GM12878 (cell line): ENCODE results near the gene HYAL1.
"Not testable (repeated sequence)": the region's sequence is repeated elsewhere in the genome, so short reads cannot be mapped to it uniquely, and the experiment has no call there.

Experiments used
- GABPA ChIP-seq: IDR thresholded peaks from 2 replicates; pipeline ENCODE4 v1.6.1; 2014; ENCODE audit warnings: antibody characterized with exemption, low read depth, mild to moderate bottlenecking, inconsistent platforms
- HDAC6 ChIP-seq: fragments of 200-600 bp; sonication (generic); IDR thresholded peaks from one replicate; pipeline ENCODE4 v1.8.0; 2017; ENCODE audit warnings: antibody characterized with exemption; ENCODE audit not compliant: unreplicated experiment
- IKZF1 ChIP-seq: fragments of 450-650 bp; conservative IDR thresholded peaks from 2 replicates; pipeline ENCODE4 v1.6.1; 2017; ENCODE audit warnings: antibody characterized with exemption, mild to moderate bottlenecking
- MYC ChIP-seq: IDR thresholded peaks from 2 replicates; pipeline ENCODE4 v1.6.1; 2011; ENCODE audit warnings: mild to moderate bottlenecking, low read length, moderate library complexity, inconsistent platforms; ENCODE audit not compliant: insufficient read depth, insufficient replicate concordance, insufficient read length, severe bottlenecking
- SIN3A ChIP-seq: IDR thresholded peaks from 2 replicates; pipeline ENCODE4 v1.6.1; 2012; ENCODE audit warnings: low read depth, low read length, improper control_type of control experiment
- TF ChIP-seq, protein P1 (sequence below): IDR thresholded peaks from 2 replicates; pipeline ENCODE4 v1.6.1; 2012; ENCODE audit warnings: low read depth, low read length, improper control_type of control experiment

DNA sequence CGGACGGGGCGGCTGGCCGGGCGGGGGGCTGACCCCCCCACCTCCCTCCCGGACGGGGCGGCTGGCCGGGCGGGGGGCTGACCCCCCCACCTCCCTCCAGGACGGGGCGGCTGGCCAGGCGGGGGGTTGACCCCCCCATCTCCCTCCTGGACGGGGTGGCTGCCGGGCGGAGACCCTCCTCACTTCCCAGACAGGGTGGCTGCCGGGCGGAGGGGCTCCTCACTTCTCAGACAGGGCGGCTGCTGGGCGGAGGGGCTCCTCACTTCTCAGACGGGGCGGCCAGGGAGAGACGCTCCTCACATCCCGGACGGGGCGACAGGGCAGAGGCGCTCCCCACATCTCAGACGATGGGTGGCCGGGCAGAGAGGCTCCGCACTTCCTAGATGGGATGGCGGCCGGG lies 8.7 kb upstream of the HYAL1 start:
- TF ChIP-seq IKZF1, HDAC6, GABPA, SIN3A, MYC: not testable (repeated sequence)
- TF ChIP-seq, protein P1, sequence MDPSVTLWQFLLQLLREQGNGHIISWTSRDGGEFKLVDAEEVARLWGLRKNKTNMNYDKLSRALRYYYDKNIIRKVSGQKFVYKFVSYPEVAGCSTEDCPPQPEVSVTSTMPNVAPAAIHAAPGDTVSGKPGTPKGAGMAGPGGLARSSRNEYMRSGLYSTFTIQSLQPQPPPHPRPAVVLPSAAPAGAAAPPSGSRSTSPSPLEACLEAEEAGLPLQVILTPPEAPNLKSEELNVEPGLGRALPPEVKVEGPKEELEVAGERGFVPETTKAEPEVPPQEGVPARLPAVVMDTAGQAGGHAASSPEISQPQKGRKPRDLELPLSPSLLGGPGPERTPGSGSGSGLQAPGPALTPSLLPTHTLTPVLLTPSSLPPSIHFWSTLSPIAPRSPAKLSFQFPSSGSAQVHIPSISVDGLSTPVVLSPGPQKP, result not testable (repeated sequence)
